ENCODE measurements around the gene NFIB.

DNA sequence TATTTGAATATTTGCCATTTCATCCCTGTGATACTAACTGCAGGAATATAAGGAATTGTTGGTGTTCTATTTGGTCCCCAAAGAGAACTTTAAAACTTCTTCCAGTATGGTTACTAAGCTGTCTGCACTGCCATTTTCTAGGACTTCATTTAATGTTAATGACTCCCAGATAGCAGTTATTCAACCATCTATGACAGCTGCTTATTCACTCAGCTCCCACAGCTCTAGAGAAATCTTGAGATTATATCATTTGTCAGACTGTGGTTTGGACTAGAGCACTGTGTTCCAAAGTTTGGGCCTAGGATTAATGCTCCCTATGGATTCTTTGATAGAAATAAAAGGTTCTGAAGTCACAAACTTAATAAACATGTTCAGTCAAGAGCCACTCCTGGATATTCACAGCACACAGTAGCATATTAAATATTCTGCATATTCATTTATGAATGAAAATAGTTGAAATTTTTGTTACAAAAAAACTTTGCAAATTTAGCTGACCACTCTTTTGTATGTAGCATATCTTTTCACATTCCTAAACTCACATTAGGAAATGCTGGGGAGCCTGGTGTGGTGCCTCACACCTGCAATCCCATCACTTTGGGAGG, 173.7 kb downstream of the NFIB start:
- no peak for TF ChIP-seq EZH2 (IDR thresholded peaks at IDR 0.05)
- TF ChIP-seq, protein P1, sequence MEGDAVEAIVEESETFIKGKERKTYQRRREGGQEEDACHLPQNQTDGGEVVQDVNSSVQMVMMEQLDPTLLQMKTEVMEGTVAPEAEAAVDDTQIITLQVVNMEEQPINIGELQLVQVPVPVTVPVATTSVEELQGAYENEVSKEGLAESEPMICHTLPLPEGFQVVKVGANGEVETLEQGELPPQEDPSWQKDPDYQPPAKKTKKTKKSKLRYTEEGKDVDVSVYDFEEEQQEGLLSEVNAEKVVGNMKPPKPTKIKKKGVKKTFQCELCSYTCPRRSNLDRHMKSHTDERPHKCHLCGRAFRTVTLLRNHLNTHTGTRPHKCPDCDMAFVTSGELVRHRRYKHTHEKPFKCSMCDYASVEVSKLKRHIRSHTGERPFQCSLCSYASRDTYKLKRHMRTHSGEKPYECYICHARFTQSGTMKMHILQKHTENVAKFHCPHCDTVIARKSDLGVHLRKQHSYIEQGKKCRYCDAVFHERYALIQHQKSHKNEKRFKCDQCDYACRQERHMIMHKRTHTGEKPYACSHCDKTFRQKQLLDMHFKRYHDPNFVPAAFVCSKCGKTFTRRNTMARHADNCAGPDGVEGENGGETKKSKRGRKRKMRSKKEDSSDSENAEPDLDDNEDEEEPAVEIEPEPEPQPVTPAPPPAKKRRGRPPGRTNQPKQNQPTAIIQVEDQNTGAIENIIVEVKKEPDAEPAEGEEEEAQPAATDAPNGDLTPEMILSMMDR (IDR thresholded peaks at IDR 0.05): no peak
- no peak for TF ChIP-seq EZH2phosphoT487 (IDR thresholded peaks at IDR 0.05)
